HG02759 (cell line): ENCODE results near the gene PROK1.
"Not testable (repeated sequence)": the region's sequence is repeated elsewhere in the genome, so short reads cannot be mapped to it uniquely, and the experiment has no call there.

ENCODE experiments used
- ATAC-seq: cut with Tn5 transposase; IDR thresholded peaks from one replicate; pipeline ENCODE4 v1.9.1; 2021; ENCODE audit warnings: mild to moderate bottlenecking, moderate library complexity; ENCODE audit not compliant: unreplicated experiment

PROK1 gene

GRCh38 chr1:110450929-110451328, at the start of gene PROK1:
Gene PROK1 (plus strand): TSS chr1:110451149. CDS start chr1:110451217, 68 bp downstream.
- no peak for ATAC-seq

GRCh38 chr1:110403805-110404204, 47.1 kb upstream of the PROK1 start:
- ATAC-seq, result no peak

- ATAC-seq, result no peak
Measured at GRCh38 chr1:110404401-110404800, 46.5 kb upstream of the PROK1 start.

DNA sequence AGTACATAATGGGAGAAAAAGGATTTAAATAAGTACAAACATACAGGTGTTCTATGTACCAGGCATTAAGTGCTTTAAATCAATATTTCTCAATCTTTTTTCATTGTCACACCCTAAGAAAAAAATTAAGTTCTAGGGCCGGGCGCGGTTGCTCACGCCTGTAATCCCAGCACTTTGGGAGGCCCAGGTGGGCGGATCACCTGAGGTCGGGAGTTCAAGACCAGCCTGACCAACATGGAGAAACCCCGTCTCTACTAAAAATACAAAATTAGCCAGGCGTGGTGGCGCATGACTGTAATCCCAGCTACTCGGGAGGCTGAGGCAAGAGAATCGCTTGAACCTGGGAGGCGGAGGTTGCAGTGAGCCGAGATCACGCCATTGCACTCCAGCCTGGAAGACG, 44.5 kb upstream of the PROK1 start:
- not testable (repeated sequence) for ATAC-seq

GRCh38 chr1:110407260-110408210, 43.4 kb upstream of the PROK1 start, which contains the start of gene LAMTOR5:
Gene LAMTOR5 (minus strand): TSS chr1:110407694. CDS start chr1:110407620, 74 bp downstream.
- peak; percentile 93 for ATAC-seq

GRCh38 chr1:110408488-110408887, 42.5 kb upstream of the PROK1 start:
- ATAC-seq, result no peak

- no peak for ATAC-seq
Measured at GRCh38 chr1:110409316-110409715, 41.6 kb upstream of the PROK1 start.

GRCh38 chr1:110411173-110411735, 39.7 kb upstream of the PROK1 start:
- ATAC-seq, result no peak

DNA sequence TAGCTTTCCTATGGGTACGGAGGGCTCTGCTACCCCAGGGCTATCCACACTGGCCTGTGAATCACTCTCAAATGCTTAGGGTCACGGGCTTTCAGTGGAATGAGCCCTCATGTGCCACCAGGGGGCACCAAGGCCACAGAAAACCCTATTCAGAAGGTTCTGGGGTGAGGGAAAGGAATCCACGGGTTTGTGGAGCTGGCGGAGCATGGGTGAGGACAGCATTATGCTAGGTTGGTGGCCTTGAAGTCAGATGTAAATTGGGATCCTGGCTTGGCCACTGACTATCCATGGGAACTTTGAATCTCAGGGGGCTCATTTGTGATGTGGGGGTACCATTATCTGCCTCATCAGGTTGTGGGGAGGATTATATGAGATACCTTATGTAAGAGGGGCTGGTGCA, 38.4 kb upstream of the PROK1 start:
- ATAC-seq, result no peak

- ATAC-seq, result not testable (repeated sequence)
Measured at GRCh38 chr1:110413045-110413444, 37.9 kb upstream of the PROK1 start.

GRCh38 chr1:110418729-110419128, 32.2 kb upstream of the PROK1 start:
- no peak for ATAC-seq

DNA sequence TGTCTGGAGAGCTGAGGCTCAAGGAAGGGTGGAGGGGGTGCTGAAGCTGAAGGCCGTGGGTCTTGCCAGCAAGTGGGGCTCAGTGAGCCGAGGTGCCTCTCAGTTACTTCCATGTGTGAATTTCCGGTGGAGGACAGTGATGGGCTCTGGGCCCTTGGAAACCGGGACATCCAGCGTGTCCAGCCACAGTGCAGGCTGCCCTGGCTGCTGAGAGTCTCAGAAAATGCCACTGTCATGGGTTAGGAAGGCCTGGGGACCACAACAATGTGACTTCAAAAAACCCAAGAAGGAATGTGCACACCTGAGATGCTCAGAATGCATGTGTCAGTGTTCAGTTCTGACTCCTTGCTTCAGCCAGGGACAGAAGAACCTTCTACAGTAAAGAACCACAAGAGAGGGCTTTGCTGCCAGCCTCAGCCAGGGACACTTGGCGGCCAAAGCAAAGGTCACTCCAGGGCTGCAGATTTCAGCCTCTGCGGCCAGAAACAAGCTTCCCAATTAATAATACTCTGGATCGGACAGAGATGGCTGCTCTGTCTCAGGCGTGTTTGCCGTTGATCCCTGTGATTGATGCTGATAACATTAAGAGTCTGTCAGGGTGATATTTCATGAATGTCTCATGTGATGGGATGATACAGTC, 30.8 kb upstream of the PROK1 start:
- no peak for ATAC-seq

GRCh38 chr1:110420874-110421793, 29.8 kb upstream of the PROK1 start:
- ATAC-seq, result no peak

DNA sequence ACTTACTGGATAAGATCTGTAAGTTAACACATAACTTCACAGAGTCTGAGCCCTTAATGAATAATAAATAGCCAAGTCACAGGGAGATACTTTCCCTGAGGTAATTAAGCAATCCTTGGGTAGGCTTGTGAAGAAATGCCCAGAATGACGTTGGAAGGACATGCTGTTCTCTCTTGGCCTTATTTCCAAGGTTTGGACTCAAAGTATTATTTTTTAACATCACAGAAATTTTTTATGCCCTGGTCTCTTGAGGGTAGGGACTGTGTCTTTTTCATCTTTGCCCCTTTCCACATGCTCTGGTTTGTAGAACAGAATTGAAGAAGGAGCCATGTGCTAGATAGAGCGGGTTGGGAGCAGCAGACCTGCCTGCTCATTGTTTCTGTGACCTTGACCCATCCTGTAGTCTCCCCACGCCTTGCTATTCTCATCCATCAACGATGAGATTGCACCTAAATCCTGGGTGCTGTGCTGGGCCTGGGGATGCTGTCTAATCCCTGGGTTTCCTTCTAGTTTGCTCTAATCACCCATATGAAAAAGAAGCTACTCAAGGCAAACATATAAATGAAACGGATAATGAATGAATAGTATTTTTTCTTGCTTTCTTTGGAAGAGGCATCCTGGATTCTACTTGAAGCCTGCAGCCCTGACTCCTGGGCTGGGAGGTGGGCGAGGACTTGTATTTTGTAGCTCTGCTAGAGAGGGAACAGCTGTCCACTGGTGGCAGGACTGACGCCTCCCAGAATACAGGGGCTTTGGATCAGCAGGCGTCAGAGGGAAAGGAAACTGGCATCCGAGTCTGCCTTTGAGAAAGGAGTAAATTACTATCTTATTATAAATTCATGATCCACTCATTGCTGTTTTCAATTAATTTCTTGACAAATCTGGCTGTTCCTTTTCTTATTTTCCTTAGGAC, 26.0 kb upstream of the PROK1 start:
- no peak for ATAC-seq

- ATAC-seq, result no peak
Measured at GRCh38 chr1:110425612-110426152, 25.3 kb upstream of the PROK1 start.

DNA sequence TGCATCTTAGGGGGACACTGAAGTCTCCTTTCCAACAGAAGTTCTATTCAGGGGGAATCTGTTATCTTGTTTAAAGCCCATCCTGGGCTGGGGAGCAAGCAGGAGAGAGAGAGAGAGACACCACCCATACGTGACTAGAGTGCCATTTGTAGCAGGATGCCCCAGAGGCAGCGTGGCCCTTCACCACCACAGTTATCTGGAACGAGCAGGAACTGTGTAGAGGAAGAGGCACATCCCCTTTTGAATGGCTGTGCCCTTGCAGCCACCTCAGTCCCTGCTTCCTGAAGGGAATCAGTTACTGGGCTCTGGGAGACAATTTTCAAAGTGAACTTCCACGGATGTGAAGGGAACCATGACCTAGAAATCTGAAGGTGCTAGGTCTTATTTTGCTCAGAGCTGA, 24.1 kb upstream of the PROK1 start:
- ATAC-seq, result no peak

DNA sequence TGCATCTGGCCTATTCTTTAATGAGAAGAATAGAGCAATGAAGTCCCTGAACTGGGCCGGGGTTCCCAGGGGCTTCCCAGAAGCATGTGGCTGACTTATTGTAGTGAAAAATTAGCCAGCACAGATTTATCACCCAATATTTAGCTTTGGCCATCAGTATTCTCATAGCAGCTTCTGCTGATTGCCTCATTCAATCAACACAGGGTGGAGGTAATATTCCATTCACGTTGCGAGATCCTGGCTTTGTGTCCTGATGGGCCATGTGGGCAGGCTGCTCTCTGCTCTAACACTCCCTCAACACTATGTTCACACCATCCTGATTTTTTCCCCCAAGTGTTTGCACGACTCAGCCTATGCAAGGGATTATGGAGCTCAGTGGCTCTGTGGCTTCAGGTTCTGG, 22.0 kb upstream of the PROK1 start:
- no peak for ATAC-seq

GRCh38 chr1:110430366-110430765, 20.6 kb upstream of the PROK1 start:
- no peak for ATAC-seq

- ATAC-seq, result no peak
Measured at GRCh38 chr1:110430901-110431300, 20.0 kb upstream of the PROK1 start.
